ENCODE measurements around the gene MTARC2.

DNA sequence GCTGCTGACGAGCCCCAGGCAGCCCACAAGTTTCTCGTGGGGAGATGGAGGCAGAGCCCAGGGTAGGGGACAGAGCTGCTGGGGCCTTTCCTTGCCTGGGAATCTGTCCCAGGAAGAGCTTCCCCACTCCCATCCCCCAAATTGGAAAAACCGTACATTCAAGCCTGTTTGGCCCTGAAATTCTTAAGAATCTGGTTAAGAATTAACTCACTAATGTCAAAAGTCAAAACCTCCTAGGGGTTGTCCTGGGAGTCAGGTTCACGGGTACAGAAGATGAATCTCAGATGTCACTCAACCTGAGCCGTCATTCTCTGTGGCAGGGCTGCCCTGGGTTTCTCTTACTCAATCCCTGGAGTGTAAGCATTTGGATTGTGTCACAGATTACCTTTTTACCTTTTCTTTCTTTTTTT lies 49.5 kb upstream of the MTARC2 start:
- TF ChIP-seq, protein P1, sequence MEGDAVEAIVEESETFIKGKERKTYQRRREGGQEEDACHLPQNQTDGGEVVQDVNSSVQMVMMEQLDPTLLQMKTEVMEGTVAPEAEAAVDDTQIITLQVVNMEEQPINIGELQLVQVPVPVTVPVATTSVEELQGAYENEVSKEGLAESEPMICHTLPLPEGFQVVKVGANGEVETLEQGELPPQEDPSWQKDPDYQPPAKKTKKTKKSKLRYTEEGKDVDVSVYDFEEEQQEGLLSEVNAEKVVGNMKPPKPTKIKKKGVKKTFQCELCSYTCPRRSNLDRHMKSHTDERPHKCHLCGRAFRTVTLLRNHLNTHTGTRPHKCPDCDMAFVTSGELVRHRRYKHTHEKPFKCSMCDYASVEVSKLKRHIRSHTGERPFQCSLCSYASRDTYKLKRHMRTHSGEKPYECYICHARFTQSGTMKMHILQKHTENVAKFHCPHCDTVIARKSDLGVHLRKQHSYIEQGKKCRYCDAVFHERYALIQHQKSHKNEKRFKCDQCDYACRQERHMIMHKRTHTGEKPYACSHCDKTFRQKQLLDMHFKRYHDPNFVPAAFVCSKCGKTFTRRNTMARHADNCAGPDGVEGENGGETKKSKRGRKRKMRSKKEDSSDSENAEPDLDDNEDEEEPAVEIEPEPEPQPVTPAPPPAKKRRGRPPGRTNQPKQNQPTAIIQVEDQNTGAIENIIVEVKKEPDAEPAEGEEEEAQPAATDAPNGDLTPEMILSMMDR (IDR thresholded peaks at IDR 0.05) = no peak
- no peak for TF ChIP-seq POLR2A (IDR thresholded peaks at IDR 0.05)

All from stomach (tissue), 4 donors.